Inflammatory macrophage (primary cell): ENCODE data around the gene ZSCAN31.
"Not testable (repeated sequence)": the region's sequence is repeated elsewhere in the genome, so short reads cannot be mapped to it uniquely, and the experiment has no call there.

Experiments
- DNase-seq, 2 donors: peaks; one replicate each; pipeline ENCODE4 v3.0.0-alpha.2; 2020 to 2022

ZSCAN31 gene

DNA sequence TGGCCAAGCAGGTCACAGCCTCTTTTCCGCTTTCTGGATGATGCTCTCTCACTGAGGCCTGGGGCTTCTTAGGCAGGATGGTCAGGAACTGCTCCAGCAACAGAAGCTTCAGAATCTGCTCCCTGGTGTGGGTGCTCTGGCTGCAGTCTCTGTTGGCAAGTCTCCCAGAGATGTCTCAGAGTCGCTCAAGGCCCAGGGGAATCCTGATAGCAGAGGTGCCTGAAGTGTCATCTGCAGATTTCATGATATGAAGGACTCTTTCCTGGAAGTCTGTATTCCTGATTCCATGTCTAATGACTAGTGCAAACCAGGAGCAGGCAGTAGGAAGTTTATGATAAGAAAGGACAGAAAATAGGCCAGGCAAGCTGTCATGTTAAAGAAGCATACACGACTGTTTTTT lies 20.3 kb downstream of the ZSCAN31 start:
- no peak for DNase-seq

DNA sequence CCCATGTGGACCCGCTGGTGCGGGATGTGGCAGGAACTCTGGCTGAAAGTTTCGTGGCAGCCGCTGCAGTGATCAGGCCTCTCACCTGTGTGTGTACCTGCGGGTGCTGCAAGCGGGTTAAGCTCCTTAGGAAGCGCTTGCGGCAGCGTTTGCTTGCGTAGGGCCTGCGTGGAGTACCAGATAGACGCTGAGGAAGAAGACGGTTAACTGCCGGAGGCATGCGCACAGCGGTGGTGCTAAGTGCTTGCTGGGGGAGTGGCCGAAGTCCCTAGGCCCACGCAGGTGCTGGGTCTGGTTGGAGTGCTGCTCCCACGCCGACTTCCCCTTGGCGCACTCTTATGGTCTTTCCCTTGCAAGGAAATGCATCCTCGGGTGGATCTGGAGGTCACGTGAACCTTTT lies 23.0 kb downstream of the ZSCAN31 start:
- DNase-seq, result no peak

DNA sequence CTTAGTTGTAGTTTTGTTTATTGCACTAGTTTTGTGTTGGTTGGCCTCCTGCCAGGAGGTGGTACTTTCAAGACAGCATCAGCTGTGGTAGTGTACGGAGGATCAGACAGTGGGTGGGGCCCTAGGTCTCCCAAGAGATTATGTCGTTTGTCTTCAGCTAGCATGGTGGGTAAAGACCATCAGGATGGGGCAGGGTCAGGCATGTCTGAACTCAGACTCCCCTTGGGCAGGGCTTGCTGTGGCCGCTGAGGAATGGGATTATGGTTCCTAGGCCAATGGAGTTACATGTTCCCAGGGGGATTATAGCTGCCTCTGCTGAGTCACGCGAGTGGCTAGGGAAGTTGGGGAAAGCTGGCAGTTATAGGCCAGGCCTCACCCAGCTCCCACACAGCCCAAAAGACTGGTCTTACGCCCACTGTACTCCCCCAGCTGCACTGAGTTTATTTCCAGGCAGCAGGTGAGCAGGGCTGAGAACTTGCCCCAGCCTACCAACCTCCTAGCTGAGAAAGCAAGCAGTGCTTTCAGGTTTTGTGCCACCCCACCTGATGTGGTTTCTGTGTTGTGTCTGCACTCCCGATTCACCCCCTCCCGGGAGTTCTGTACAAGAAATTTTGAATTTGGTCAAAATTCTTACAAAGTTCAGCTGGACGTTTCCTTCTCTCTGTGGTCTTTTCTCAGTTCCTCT lies 24.7 kb downstream of the ZSCAN31 start:
- no peak for DNase-seq

DNA sequence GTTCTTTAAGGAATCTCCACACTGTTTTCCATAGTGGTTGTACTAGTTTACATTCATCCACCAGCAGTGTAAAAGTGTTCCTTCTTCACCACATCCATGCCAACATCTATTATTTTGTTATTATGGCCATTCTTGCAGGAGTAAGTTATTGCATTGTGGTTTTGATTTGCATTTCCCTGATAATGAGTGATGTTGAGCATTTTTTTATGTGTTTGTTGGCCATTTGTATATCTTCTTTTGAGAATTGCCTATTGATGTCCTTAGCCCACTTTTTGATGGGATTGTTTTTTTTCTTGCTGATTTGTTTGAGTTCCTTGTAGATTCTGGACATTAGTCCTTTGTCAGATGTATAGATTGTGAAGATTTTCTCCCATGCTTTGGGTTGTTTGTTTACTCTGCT lies 29.6 kb downstream of the ZSCAN31 start:
- DNase-seq, result not testable (repeated sequence)

DNA sequence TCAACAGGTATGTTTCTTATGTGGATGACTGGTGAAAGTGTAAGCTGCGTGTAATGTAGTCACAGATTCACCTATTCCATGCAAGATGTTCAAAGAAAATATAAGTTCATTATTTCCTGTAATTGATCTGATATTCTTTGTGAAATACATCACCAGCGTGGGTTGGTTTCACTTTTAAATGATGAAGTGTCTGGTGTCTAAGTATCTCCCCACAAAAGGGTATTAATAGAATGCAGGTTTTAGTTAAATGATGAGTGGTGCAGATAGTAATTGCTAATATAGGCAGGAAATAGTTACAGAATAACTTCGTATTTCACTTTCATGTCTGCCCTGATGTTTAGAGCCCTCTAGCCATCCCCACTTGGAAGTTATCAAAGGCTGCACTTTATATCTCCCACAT lies 32.4 kb downstream of the ZSCAN31 start:
- DNase-seq, result no peak

DNA sequence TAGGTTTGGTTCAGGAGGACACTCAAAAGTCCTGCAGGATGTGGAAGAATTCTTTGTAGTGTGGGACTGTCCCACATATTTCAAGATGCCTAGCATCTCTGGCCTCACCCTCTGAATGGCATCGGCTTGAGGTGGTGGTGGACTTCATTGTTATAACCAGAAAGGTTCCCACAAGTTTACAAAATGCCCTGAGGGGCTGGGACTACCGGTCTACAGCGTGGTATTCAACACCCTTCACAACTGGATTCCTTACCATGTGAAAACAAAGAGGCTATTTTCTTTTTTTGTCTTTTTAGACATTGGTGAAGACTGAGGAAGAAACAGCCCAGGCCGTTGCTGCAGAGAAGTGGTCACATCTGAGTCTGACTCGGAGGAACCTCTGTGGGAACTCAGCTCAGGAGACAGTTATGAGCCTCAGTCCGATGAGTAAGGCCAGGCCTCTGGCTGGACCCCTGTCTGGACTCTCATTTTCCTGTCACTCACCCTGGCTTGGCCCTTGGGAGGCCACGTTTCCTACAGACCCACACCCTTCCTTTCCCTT lies 39.4 kb downstream of the ZSCAN31 start:
- DNase-seq, result no peak

DNA sequence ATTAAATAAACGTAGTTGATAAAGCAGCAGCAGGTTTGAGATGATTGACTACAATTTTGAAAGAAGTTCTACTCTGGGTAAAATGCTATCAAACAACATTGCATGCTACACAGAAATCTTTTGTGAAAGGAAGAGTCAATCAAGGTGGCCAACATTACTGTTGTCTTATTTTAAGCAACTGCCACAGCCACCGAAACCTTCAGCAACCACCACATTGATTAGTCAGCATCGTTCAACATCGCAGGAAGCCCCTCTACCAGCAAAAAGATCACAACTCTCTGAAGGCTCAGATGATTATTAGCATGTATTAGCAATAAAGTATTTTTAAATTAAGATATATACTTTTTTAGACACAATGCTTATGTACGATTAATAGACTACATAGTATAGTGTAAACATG lies 40.6 kb downstream of the ZSCAN31 start:
- DNase-seq, result no peak

DNA sequence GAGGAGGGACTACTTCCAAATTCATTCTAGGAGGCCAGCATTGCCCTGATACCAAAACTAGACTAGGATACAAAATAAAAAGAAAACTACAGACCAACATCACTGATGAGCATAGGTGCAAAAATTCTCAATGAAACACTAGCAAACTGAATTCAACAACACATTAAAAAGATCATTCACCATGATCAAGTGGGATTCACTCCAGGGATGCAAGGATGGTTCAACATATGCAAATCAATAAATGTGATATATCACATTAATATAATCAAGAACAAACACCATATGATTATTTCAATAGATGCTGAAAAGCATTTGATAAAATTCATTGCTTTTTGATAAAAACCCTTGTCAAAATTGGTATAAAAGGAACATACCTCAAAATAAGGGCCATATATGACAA lies 44.4 kb downstream of the ZSCAN31 start:
- DNase-seq, result no peak

DNA sequence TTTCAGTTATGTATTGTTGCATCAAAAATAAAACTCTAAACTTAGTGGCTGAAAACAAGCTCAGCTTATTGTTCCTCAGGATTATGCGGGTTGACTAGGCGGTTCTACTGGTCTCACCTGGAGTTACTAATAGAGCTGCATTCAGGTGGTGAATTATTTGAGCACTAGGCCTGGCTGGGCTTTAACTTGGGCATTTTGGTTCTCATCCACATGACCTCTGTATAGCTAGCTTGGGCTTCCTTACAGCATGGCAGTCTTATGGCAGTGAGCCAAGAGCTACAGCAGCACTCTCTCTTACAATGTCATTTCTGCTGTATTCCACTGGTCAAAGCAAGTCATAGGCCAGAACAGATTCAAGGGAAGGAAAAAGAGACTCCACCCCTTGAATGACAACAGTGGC lies 53.0 kb downstream of the ZSCAN31 start:
- DNase-seq, result no peak

DNA sequence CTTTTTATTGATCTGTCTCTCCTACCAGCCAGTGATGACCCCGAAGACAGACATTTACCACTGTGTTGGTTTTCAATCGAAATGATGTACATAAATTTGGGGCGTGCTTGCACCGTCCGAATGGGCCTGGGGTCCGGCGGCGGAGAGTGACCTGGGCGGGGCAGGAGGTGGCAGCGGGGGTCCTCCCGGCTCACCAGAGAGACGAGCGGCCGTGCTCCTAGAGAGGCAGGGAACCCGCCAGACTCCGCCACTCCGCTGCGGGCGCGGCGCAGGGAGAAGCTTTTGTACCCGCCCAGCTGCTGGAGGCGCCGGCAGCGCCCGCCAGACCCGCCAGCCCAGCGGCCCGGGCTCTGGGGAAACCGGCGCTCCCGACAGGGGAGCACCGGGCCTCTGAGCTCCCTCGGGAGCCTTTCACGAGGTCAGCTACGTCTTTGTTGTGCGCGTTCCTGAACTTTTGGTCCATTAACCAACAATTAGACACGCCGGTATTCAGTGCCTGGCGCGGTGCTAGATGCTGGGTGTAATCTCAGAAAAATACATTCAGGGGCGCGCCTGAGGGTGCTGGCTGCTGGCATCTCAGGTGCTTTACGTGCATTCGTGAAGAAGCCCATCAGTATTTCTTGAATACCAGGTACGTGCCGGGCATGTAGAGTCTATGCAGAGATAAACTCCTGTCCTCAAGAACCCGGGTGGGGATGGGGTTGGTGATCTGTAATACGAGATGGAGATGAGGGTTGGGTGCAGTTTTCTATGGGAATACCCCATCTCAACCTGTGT lies 54.5 kb downstream of the ZSCAN31 start, which contains the start of gene PGBD1:
TSS of gene PGBD1 (plus strand) at position 285 of the 777 bp plus-strand sequence. CDS start 2,242 bp downstream, outside the sequence.
- peak; percentile 25 to 44 for DNase-seq

DNA sequence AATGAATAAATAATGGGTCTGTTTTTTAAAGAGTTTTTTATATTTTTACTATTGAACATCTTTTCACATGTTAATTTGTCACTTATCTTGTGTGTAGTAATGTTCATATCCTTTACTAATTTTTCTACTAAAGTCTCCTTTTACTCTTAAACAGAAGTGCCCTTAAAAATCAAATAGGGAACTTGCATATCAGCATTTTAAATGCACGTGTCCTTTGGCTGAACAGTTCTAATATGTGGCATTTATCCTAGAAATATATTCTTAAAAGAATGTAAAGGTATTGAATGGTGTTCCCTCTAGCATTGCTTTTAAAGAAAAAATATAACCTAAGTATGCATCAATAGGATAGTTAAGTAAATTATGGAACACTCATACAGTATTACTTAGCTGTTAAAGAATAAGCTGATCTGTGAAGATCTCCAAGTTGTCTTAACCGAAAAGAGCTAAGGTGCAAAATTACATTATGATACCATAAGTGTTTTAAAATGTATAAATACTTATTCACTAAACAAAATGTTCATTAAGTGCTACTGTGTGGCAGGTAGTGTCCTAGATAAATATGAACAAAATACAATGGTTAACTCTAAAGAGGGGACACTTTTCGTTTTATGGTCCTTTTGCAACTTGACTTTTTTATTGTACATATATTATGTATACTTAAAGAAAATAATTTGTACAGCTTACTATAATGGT lies 55.2 kb downstream of the ZSCAN31 start:
- no peak for DNase-seq

DNA sequence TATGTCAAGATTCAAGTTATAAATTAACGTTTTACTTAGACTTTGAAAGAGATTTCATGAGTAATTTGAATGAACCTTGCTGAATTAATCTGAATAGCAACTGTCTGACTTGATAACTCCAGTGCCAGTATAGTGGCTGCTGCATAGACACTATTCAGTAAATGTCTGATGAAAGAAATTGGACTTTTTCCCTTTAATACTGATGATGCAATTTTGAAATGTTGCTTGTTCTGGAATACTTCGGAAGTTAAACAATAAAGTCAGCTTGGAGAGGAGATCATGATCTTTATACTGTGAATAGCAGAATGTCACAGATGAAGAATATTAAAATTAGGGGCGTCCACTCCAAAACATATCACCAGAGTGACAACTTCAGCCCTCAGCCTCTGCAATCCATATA lies 58.2 kb downstream of the ZSCAN31 start:
- DNase-seq, result no peak

DNA sequence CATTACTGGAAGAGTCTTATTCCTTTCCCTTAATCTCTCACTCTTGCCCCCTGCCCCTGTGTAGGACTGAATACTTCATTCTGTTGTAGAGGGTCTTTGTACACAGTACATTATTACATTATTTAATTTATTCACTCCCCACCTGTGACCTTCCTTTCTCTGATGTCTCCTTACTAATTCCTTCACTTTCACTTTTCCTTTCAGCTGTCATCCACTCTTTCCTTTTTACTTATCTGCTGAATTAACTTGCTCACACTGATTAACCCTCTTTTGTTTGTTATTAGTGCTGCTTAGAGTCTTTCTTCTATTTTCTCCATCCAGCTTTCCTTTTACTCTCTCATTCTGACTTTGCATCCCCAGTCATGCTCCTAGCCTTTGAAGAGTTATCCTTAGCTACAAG lies 61.1 kb downstream of the ZSCAN31 start:
- no peak for DNase-seq
